GM18502 (cell line): Measurements from ENCODE around the gene DQX1.
"Not testable (repeated sequence)": the region's sequence is repeated elsewhere in the genome, so short reads cannot be mapped to it uniquely, and the experiment has no call there.

Experiments
- ATAC-seq: cut with Tn5 transposase; IDR thresholded peaks from one replicate; pipeline ENCODE4 v1.9.1; 2021; ENCODE audit warnings: mild to moderate bottlenecking; ENCODE audit not compliant: unreplicated experiment, poor library complexity

Gene DQX1

DNA sequence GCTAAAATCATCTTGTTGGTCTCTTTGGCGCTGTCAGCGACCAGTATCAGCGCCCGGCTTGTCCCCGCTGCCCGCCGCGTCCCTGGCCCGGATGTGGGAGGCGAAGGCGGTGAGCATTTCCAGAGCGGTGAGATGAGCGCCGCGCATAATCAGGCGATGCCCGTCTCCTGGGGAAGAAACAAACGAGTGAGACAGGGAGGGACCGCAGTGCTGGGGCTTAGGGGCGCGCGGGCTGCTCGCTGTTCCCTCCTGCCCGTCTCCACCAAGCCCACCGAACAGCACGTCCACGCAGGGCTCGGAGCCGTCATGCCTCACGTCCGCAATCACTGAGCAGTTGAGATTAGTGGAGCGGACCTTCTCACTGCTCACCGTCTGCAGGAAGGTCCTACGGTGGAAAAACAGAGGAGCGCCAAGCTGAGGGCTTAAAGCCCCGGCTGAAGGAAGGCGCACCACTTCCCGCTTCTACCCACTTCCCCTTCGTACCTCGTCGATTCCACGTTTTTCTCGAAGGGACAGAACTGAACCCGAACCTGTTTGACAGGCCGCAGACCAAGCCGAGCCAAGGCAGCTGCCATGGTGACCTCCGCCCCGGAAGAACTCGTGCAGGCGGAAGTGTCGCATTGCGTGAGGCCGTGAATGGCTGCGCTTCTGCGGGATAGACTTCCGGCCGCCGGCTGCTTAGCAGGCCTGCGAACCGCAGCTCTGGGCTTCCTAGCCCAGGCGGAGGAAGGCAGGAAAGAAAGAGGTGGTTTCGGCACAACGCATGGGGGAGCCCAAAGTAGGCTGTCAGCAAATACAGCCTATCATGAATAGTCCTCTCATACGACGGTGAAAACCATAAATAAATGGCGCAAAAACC, 53.7 kb downstream of the DQX1 start, which contains the start of gene MRPL53:
Gene MRPL53 (minus strand): TSS at position 595 of the 859 bp plus-strand sequence. CDS start 20 bp downstream, at position 575.
- peak; percentile 89 for ATAC-seq

DNA sequence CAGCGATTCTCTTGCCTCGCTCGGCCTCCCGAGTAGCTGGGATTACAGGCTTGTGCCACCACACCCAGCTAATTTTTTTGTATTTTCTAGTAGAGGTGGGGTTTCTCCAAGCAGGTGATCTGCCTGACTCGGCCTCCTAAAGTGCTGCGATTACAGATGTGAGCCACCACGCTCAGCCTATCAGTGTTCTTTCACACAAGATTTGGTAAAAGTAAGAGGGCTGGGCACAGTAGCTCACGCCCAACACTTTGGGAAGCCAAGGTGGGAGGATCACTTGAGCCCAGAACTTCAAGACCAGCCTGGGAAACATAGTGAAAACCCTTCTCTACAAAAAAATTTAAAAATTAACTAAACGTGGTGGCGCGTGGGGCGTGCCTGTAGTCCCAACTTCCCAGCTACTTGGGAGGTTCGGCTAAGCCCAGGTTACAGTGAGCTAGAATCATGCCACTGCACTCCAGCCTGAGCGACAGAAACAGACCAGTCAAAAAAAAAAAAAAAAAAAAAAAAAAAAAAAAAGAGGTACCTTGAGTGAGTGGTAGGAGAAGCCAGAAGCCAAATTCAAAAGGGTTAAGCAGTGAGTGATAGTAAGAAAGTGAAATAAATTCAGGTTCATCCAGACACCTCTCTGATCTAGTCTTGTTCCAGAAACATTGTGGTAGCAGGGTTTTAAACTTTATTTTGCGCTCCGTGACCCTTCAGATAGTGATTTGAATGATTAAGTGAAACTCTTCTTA, 54.5 kb downstream of the DQX1 start:
- ATAC-seq, result no peak

DNA sequence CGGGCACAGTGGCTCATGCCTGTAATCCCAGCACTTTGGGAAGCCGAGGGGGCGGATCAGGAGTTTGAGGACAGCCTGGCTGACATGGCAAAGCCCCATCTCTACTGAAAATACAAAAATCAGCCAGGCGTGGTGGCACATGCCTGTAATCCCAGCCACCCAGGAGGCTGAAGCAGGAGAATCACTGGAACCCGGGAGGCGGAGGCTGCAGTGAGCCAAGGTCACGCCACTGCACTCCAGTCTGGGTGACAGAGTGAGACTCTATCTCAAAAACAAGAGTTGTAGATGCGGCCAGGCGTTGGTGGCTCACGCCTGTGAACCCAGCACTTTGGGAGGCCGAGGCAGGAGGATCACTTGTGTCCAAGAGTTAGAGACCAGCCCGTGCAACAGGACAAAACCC, 55.3 kb downstream of the DQX1 start:
- ATAC-seq, result not testable (repeated sequence)
